Peyer's patch (tissue), 4 donors: ENCODE results near the gene INPP5A.

Experiments used
- POLR2A ChIP-seq, 2 donors: fragments of 450-650 bp; IDR thresholded peaks; one replicate each; pipeline ENCODE4 v1.5.1; 2017; ENCODE audit warnings: antibody characterized with exemption in 2 of 2, mild to moderate bottlenecking in 2 of 2, moderate library complexity in 2 of 2
- TF ChIP-seq, protein P1 (sequence below), 6 experiments: fragments of 450-650 bp in 4 of 6; fragments of 200-600 bp in 2 of 6; sonication (generic) in 1 of 6; IDR thresholded peaks; one replicate each; pipeline ENCODE4 v1.5.1; 2017 to 2019; ENCODE audit warnings: antibody characterized with exemption in 6 of 6, mild to moderate bottlenecking in 3 of 6, moderate library complexity in 1 of 6

DNA sequence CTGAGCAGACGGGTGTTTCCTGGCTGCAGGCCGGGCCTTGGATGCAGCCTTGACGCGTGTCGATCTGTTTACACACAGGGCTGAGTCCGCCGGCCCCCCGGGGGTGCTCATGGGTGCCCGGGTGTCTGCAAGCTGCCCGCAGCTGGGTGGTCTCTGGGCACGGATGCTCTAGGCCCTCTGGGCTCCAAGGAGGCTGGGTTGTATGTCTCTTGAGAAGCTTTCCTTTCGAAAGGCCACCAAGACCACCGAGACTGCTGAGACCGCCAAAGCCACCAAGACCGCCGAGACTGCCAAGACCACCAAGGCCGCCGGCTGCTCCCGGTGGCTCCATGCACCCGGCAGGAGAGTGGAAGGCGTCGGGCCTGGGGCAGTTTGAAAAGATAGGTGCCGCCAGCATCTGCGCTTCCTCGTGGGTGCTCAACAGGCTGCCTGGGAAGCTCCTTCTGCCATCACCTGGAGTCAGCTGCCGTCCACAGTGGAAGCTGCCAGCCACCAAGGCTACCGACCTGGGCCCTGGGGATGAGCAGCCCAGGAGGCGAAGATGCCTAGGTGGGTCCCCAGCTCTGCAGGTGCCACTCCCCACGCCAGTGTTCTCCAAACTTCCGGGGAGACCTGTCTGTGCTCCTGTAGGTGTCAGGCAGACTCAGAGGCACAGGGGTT lies 121.1 kb downstream of the INPP5A start:
- TF ChIP-seq, protein P1, sequence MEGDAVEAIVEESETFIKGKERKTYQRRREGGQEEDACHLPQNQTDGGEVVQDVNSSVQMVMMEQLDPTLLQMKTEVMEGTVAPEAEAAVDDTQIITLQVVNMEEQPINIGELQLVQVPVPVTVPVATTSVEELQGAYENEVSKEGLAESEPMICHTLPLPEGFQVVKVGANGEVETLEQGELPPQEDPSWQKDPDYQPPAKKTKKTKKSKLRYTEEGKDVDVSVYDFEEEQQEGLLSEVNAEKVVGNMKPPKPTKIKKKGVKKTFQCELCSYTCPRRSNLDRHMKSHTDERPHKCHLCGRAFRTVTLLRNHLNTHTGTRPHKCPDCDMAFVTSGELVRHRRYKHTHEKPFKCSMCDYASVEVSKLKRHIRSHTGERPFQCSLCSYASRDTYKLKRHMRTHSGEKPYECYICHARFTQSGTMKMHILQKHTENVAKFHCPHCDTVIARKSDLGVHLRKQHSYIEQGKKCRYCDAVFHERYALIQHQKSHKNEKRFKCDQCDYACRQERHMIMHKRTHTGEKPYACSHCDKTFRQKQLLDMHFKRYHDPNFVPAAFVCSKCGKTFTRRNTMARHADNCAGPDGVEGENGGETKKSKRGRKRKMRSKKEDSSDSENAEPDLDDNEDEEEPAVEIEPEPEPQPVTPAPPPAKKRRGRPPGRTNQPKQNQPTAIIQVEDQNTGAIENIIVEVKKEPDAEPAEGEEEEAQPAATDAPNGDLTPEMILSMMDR (IDR thresholded peaks at IDR 0.05): no peak
- no peak for TF ChIP-seq POLR2A (IDR thresholded peaks at IDR 0.05)
